ENCODE data around the gene MUC5AC. TPM values are rescaled to one million over a fixed set of nuclear protein-coding genes. Genes with fewer than 3 reads are reported as not detected.

The MUC5AC gene
- total RNA-seq, 2 experiments from 2014 or later = not detected

- ChIA-PET CTCF (ENCODE audit: unreplicated experiment) (no interaction called here), POLR2A (no interaction called here)
- H3K4me3 ChIP-seq (ENCODE audit: low read depth, low read length, poor library complexity, severe bottlenecking) = no peak overlapping the region
- H3K4me1 ChIP-seq (ENCODE audit: insufficient read depth, low read length, poor library complexity, severe bottlenecking) = no peaks in the 10 kb centered on the region
- no peaks in the 10 kb centered on the region for H3K9me2 ChIP-seq (ENCODE audit: insufficient read depth, low read length)
- no peaks in the 10 kb centered on the region for H3K79me2 ChIP-seq (ENCODE audit: insufficient read depth, low read depth, low read length)
- H2AFZ ChIP-seq (ENCODE audit: low read length) = no peak overlapping the region
- no peak overlapping the region for H3K27ac ChIP-seq (ENCODE audit: low read depth, low read length, poor library complexity, severe bottlenecking)
- H4K20me1 ChIP-seq (ENCODE audit: insufficient read depth, low read length) = no peaks in the 10 kb centered on the region
- no peak for DNase-seq (ENCODE audit: low spot score)
- TF ChIP-seq CTCF (conservative IDR thresholded peaks at IDR 0.05; ENCODE audit: low read length) = no peak
- no peak for TF ChIP-seq EZH2phosphoT487 (IDR thresholded peaks at IDR 0.05; ENCODE audit: borderline replicate concordance, low read depth, low read length)
- intact Hi-C loops (cut with micrococcal nuclease; ENCODE audit: unreplicated experiment) = no loop called here
- H3K9me3 ChIP-seq (ENCODE audit: low read length) = no peaks in the 10 kb centered on the region
- no peak overlapping the region for H3K4me2 ChIP-seq (ENCODE audit: low read length)
- no peaks in the 10 kb centered on the region for H3K36me3 ChIP-seq (ENCODE audit: insufficient read depth, low read length)
- BruUV-seq (replicated peaks) = no TSS peak
Measured at GRCh38 chr11:1221848-1222311, 64.1 kb downstream of the MUC5AC start.

- no TSS peak for BruUV-seq (replicated peaks)
- H3K4me3 ChIP-seq (ENCODE audit: low read depth, low read length, poor library complexity, severe bottlenecking) = no peak within 1 kb of the TSS
- no peaks in the 10 kb centered on the region for H3K4me1 ChIP-seq (ENCODE audit: insufficient read depth, low read length, poor library complexity, severe bottlenecking)
- no peaks in the 10 kb centered on the region for H3K36me3 ChIP-seq (ENCODE audit: insufficient read depth, low read length)
- H3K27ac ChIP-seq (ENCODE audit: low read depth, low read length, poor library complexity, severe bottlenecking) = no peak within 1 kb of the TSS
- intact Hi-C loops (cut with micrococcal nuclease; ENCODE audit: unreplicated experiment) = no loop called here
- CTCF ChIA-PET (ENCODE audit: unreplicated experiment) = no interaction called here
- no peaks in the 10 kb centered on the region for H4K20me1 ChIP-seq (ENCODE audit: insufficient read depth, low read length)
- H3K79me2 ChIP-seq (ENCODE audit: insufficient read depth, low read depth, low read length) = no peaks in the 10 kb centered on the region
- no peak within 1 kb of the TSS for H2AFZ ChIP-seq (ENCODE audit: low read length)
- POLR2A ChIA-PET = no interaction called here
- H3K9me2 ChIP-seq (ENCODE audit: insufficient read depth, low read length) = no peaks in the 10 kb centered on the region
- no peak for DNase-seq (ENCODE audit: low spot score)
- H3K4me2 ChIP-seq (ENCODE audit: low read length) = no peak within 1 kb of the TSS
- H3K9me3 ChIP-seq (ENCODE audit: low read length) = no peaks in the 10 kb centered on the region
- no peak for TF ChIP-seq CTCF (conservative IDR thresholded peaks at IDR 0.05; ENCODE audit: low read length)
- TF ChIP-seq EZH2phosphoT487 (IDR thresholded peaks at IDR 0.05; ENCODE audit: borderline replicate concordance, low read depth, low read length) = no peak
Measured at GRCh38 chr11:1222491-1223345, 65.0 kb downstream of the MUC5AC start, which contains the start of gene MUC5B. TSS of gene MUC5B (plus strand) at chr11:1223066. CDS start at chr11:1223124, 58 bp downstream.

Data from OCI-LY7 (cell line).